Smooth muscle cell (in vitro differentiated cells): ENCODE results near the gene CEP41. TPM values are rescaled to one million over a fixed set of nuclear protein-coding genes. Genes with fewer than 3 reads are reported as not detected.

ENCODE experiments used
- DNase-seq: peaks from one replicate; lab custom pipeline; 2025; ENCODE audit not compliant: unreplicated experiment; lab: John Stamatoyannopoulos, UW
- H2AFZ ChIP-seq: fragments of 200-600 bp; sonication (generic); 2 replicates; pipeline ENCODE4 v1.6.0; 2016; ENCODE audit warnings: antibody characterized with exemption, low read depth, mild to moderate bottlenecking
- H3F3A ChIP-seq: fragments of 200-600 bp; sonication (generic); 2 replicates; pipeline ENCODE4 v1.6.0; 2017; ENCODE audit warnings: antibody characterized with exemption, low read depth
- H3K27ac ChIP-seq: fragments of 200-600 bp; sonication (generic); 2 replicates; pipeline ENCODE4 v1.5.1; 2016; ENCODE audit warnings: low read depth, mild to moderate bottlenecking
- H3K27me3 ChIP-seq: fragments of 200-600 bp; sonication (generic); 2 replicates; pipeline ENCODE4 v1.6.1; 2016; ENCODE audit warnings: low read depth, mild to moderate bottlenecking
- H3K36me3 ChIP-seq: fragments of 200-600 bp; sonication (generic); 2 replicates; pipeline ENCODE4 v1.5.1; 2016; ENCODE audit warnings: low read depth
- H3K4me1 ChIP-seq: fragments of 200-600 bp; sonication (generic); 2 replicates; pipeline ENCODE4 v1.5.1; 2016; ENCODE audit warnings: low read depth
- H3K4me2 ChIP-seq: fragments of 200-600 bp; sonication (generic); 2 replicates; pipeline ENCODE4 v1.6.0; 2016; ENCODE audit warnings: mild to moderate bottlenecking
- H3K4me3 ChIP-seq: fragments of 200-600 bp; sonication (generic); 2 replicates; pipeline ENCODE4 v1.5.1; 2016; ENCODE audit warnings: mild to moderate bottlenecking
- H3K79me2 ChIP-seq: fragments of 200-600 bp; sonication (generic); 2 replicates; pipeline ENCODE4 v1.6.0; 2016; ENCODE audit warnings: low read depth, mild to moderate bottlenecking
- H3K9ac ChIP-seq: fragments of 200-600 bp; sonication (generic); 2 replicates; pipeline ENCODE4 v1.6.0; 2016; ENCODE audit warnings: low read depth
- H3K9me3 ChIP-seq: fragments of 200-600 bp; sonication (generic); replicated peaks from 2 replicates; pipeline ENCODE4 v1.5.1; 2016; ENCODE audit warnings: low read depth
- H4K20me1 ChIP-seq: fragments of 200-600 bp; sonication (generic); 2 replicates; pipeline ENCODE4 v1.6.0; 2016; ENCODE audit warnings: low read depth
- WGBS: methylation state at CpG from one replicate; pipeline ENCODE4 v1.1.7; 2016; ENCODE audit warnings: low lambda C conversion rate; 5-methylcytosine and 5-hydroxymethylcytosine counted together
- polyA plus RNA-seq: library from polyadenylated mRNA; unstranded; fragments of >200 nt; fragmentation: Nextera tagmentation; extraction: Ambion mirVana; gene quantifications from 2 replicates; pipeline ENCODE4 v1.2.1, GENCODE V29; 2016
- total RNA-seq: library from RNA; depleted of rRNA; stranded (reverse); fragments of >200 nt; gene quantifications from 2 replicates; pipeline ENCODE4 v1.2.3, GENCODE V29; 2014
- TF ChIP-seq, protein P1 (sequence below): fragments of 200-600 bp; sonication (generic); IDR thresholded peaks from 2 replicates; pipeline ENCODE4 v1.5.1; 2017; ENCODE audit warnings: borderline replicate concordance, mild to moderate bottlenecking, antibody characterized with exemption; ENCODE audit not compliant: insufficient read depth, poor library complexity, severe bottlenecking

The CEP41 gene
- total and polyA plus RNA-seq, 2 experiments from 2014 or later = 18.3 to 35.1 TPM

DNA sequence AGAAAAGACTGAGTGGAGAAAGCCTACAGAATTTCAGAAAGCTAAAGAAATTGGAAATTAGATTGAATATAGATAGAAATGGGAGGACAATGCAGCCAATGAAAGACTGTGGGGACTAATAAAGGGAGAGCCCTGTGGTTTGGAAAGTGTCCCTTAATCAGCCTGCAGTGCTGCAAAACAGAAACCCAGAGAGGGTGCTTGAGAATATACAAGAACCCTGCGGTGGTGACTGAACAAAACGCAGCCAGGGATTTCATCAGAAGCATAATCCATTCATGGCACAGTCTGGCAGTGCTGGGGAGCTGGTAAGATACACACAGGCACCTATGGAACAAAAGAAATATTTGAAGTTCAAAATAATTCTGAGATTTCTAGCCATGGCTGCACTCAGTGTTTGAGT is 19.1 kb downstream of the CEP41 start:
- Histone ChIP-seq H2AFZ (peak overlapping the region; percentile 15), H3K4me3 (no peak overlapping the region), H3K4me2 (peak overlapping the region; percentile 50), H4K20me1 (no peaks in the 10 kb centered on the region), H3K79me2 (peaks cover 3% of the 10 kb centered on the region), H3K27ac (peak overlapping the region; percentile 71), H3K36me3 (no peaks in the 10 kb centered on the region), H3F3A (peaks cover 15% of the 10 kb centered on the region), H3K9me3 (no peaks in the 10 kb centered on the region), H3K9ac (no peak overlapping the region), H3K4me1 (peaks cover 30% of the 10 kb centered on the region), H3K27me3 (no peaks in the 10 kb centered on the region)
- DNase-seq = no peak
- whole genome bisulfite sequencing = 8% methylated on average over 2 of the region's 2 CpGs
- TF ChIP-seq, protein P1, sequence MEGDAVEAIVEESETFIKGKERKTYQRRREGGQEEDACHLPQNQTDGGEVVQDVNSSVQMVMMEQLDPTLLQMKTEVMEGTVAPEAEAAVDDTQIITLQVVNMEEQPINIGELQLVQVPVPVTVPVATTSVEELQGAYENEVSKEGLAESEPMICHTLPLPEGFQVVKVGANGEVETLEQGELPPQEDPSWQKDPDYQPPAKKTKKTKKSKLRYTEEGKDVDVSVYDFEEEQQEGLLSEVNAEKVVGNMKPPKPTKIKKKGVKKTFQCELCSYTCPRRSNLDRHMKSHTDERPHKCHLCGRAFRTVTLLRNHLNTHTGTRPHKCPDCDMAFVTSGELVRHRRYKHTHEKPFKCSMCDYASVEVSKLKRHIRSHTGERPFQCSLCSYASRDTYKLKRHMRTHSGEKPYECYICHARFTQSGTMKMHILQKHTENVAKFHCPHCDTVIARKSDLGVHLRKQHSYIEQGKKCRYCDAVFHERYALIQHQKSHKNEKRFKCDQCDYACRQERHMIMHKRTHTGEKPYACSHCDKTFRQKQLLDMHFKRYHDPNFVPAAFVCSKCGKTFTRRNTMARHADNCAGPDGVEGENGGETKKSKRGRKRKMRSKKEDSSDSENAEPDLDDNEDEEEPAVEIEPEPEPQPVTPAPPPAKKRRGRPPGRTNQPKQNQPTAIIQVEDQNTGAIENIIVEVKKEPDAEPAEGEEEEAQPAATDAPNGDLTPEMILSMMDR = no peak

DNA sequence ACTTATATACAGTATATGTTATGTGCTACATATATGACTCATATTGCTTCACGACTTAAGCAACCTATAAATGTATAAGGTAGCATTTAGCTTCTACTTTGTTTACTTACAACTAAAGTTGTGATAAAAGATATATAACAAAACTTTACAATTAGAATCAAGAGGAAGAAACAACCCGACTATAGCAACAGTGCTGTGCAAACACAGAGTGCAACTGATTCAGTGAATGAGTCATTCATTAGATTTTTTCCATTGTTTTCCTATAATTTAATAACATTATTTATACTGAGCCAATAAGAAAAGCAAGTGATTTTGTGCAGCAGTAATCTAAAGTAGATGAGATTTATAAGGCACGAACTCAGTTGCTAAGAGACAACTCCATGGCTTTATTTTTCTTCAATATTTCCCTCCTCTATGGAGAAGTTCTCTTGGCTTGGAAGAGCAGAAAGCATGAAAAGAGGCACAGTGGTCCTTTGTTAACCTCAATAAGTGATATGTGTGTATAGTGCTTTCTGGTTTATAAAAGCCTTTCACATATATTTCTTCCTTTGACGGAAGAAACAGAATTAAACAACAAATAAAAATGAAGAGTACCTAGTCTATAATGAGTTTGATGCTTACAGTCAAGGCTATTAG is 19.8 kb downstream of the CEP41 start:
- Histone ChIP-seq H3K4me2 (peak overlapping the region; percentile 50), H3F3A (peaks cover 15% of the 10 kb centered on the region), H3K27me3 (no peaks in the 10 kb centered on the region), H4K20me1 (no peaks in the 10 kb centered on the region), H2AFZ (no peak overlapping the region), H3K27ac (peak overlapping the region; percentile 71), H3K4me1 (peaks cover 34% of the 10 kb centered on the region), H3K4me3 (no peak overlapping the region), H3K36me3 (no peaks in the 10 kb centered on the region), H3K79me2 (peaks cover 3% of the 10 kb centered on the region), H3K9ac (no peak overlapping the region), H3K9me3 (no peaks in the 10 kb centered on the region)
- no peak for DNase-seq
- TF ChIP-seq, protein P1 = no peak
- 75% methylated on average over 4 of the region's 4 CpGs for WGBS

DNA sequence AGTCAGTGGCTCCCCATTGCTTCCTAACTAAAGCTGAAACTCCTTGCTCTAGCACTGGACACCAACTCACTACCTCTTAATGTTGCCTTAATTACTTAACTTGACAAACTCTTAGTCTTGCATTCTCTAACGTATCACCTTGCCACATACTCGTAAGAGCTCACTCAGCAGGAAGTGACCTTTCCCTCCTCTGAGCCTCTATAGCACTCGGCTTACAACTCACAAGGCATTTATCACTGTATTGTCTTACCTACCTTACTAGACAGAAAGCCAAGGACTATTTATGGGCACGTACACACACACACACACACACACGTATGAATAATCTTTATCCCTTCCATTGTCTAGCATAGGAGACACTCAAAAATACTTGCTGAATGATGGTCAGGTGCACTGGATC is 21.2 kb downstream of the CEP41 start:
- Histone ChIP-seq H3K4me2 (no peak overlapping the region), H3K9ac (no peak overlapping the region), H3K4me3 (no peak overlapping the region), H3K27me3 (no peaks in the 10 kb centered on the region), H3K79me2 (no peaks in the 10 kb centered on the region), H3K36me3 (no peaks in the 10 kb centered on the region), H3K4me1 (peaks cover 34% of the 10 kb centered on the region), H4K20me1 (no peaks in the 10 kb centered on the region), H3K27ac (peak overlapping the region; percentile 84), H3F3A (peaks cover 15% of the 10 kb centered on the region), H3K9me3 (no peaks in the 10 kb centered on the region), H2AFZ (no peak overlapping the region)
- TF ChIP-seq, protein P1 = no peak
- no peak for DNase-seq
- 76% methylated on average over 5 of the region's 5 CpGs for WGBS

DNA sequence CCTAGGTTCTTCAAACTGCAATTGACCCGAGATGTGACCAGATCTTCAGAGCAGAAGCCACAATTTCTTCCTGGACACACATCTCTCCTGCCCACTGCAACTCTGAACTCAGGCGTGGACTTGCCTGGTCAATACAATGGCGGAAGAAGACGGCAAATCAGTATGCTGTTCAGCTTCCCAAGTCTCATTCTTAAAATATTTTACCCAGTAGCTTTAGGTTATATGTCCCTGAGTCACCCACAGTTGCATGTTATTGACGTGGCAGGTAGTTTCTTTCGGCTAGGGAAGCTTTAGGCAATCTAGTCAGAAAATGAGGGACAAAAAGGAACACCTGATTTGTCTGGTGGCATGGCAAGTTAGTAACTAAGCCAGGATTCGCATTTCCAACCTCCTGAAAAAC is 22.5 kb downstream of the CEP41 start:
- TF ChIP-seq, protein P1 = no peak
- H3K36me3 ChIP-seq = no peaks in the 10 kb centered on the region
- H4K20me1 ChIP-seq = no peaks in the 10 kb centered on the region
- H2AFZ ChIP-seq = no peak overlapping the region
- no peaks in the 10 kb centered on the region for H3K79me2 ChIP-seq
- H3K4me3 ChIP-seq = no peak overlapping the region
- H3K9me3 ChIP-seq = no peaks in the 10 kb centered on the region
- H3K9ac ChIP-seq = peak overlapping the region; percentile 46
- 79% methylated on average over 7 of the region's 7 CpGs for WGBS
- peaks cover 15% of the 10 kb centered on the region for H3F3A ChIP-seq
- peak overlapping the region; percentile 84 for H3K27ac ChIP-seq
- DNase-seq = no peak
- H3K4me2 ChIP-seq = peak overlapping the region; percentile 48
- no peaks in the 10 kb centered on the region for H3K27me3 ChIP-seq
- peaks cover 34% of the 10 kb centered on the region for H3K4me1 ChIP-seq
